AG04449 (cell line): Measurements from ENCODE around the gene KLKB1.

ENCODE experiments used
- CTCF ChIA-PET: fragments of 350-600 bp; formaldehyde crosslinking; extraction: SDS; loops from one replicate; lab custom pipeline; 2021; ENCODE audit warnings: antibody characterized with exemption; lab: Yijun Ruan, JAX
- POLR2A ChIA-PET: fragments of 400-600, 350-600 bp; formaldehyde crosslinking; extraction: SDS; loops from one replicate; lab custom pipeline; 2020; ENCODE audit warnings: antibody characterized with exemption, inconsistent platforms; lab: Yijun Ruan, JAX
- DNase-seq: peaks from one replicate; pipeline ENCODE4 v3.0.0-alpha.2; 2010; ENCODE audit warnings: low read depth, low spot score
- H3K4me3 ChIP-seq: 2 replicates; pipeline ENCODE4 v1.5.1; 2011; ENCODE audit warnings: low read depth, mild to moderate bottlenecking, control low read depth, low read length
- CTCF ChIP-seq: IDR thresholded peaks from one replicate; pipeline ENCODE4 v1.5.1; 2011; ENCODE audit warnings: mild to moderate bottlenecking, moderate library complexity, low read length, control low read depth, inconsistent platforms; ENCODE audit not compliant: insufficient read depth; ENCODE audit errors: missing control alignments

Gene KLKB1

GRCh38 chr4:186192066-186192612 lies 35.2 kb upstream of the KLKB1 start:
- no peak for TF ChIP-seq CTCF
- DNase-seq = no peak
- CTCF ChIA-PET = interaction anchor here (1.4 to 2.1 kb wide), 3 partner anchors 10 to 55 kb away, joined by 4 to 5 read pairs (median 5); no protein-coding TSS in a partner anchor

GRCh38 chr4:186193851-186194250 lies 33.5 kb upstream of the KLKB1 start:
- ChIA-PET POLR2A (no interaction called here), CTCF (interaction anchor here (1.1 kb wide), 1 partner anchor 393 kb away, joined by 3 read pairs; no protein-coding TSS in a partner anchor)
- no peak for DNase-seq
- TF ChIP-seq CTCF = no peak
- H3K4me3 ChIP-seq = no peak overlapping the region

More at GRCh38 chr4:186192066-186192612, 35.2 kb upstream of the KLKB1 start:
- POLR2A ChIA-PET = interaction anchor here (0.6 kb wide), 1 partner anchor 685 kb away, joined by 3 read pairs; no protein-coding TSS in a partner anchor
- peak overlapping the region; percentile 79 for H3K4me3 ChIP-seq

GRCh38 chr4:186196063-186196462 lies 31.2 kb upstream of the KLKB1 start:
- DNase-seq = no peak
- ChIA-PET CTCF (no interaction called here), POLR2A (no interaction called here)
- TF ChIP-seq CTCF = no peak
- no peak overlapping the region for H3K4me3 ChIP-seq

GRCh38 chr4:186200516-186200915 lies 26.8 kb upstream of the KLKB1 start:
- no peak for DNase-seq
- ChIA-PET POLR2A (no interaction called here), CTCF (no interaction called here)
- H3K4me3 ChIP-seq = no peak overlapping the region
- TF ChIP-seq CTCF = no peak

GRCh38 chr4:186201010-186201409 lies 26.3 kb upstream of the KLKB1 start:
- no peak overlapping the region for H3K4me3 ChIP-seq
- ChIA-PET POLR2A (no interaction called here), CTCF (no interaction called here)
- no peak for DNase-seq
- TF ChIP-seq CTCF = no peak

GRCh38 chr4:186201535-186202230 lies 25.6 kb upstream of the KLKB1 start:
- TF ChIP-seq CTCF = peak; percentile 43
- ChIA-PET POLR2A (no interaction called here), CTCF (interaction anchor here (1.5 kb wide), 1 partner anchor 10 kb away, joined by 4 read pairs; the partner anchor contains the start of gene CYP4V2)
- no peak for DNase-seq
- no peak overlapping the region for H3K4me3 ChIP-seq
